ENCODE data around the gene GPS2.

Gene GPS2

DNA sequence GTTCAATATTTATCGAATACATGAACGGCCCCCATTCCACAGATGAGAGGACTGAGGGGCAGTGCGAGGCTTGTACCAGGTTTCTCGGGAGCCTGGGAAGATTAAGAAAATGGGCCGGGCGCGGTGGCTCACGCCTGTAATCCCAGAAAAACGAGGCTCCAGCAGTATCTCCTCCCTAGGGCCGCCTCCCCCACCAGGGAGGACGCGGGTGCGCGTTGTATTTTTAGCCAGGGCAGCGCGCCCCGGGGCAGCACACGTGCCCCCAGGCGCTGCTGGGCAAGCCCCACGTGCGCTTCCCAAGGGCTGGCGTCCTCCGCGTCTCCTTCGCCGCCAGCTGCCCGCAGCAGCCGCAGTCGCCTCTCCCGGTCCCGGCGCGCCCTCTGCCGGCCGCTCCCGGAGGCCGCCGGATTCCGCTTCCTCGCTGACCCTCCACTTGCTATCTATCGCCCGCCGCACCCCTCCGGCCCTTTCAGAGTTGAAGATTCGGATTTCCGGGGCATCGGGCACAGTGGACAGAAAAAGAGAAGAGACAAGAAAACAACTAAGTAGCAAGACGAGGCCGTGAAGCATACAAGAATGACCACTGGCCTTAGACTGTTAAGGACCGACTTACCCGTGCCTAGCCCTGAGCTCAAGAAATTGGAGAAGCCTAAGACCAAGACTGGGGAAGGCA lies 18.8 kb downstream of the GPS2 start (continued):
- TF ChIP-seq HIC1 (tag by site-specific recombination; IDR thresholded peaks at IDR 0.05) = peak; percentile 93
- TF ChIP-seq, protein P1, sequence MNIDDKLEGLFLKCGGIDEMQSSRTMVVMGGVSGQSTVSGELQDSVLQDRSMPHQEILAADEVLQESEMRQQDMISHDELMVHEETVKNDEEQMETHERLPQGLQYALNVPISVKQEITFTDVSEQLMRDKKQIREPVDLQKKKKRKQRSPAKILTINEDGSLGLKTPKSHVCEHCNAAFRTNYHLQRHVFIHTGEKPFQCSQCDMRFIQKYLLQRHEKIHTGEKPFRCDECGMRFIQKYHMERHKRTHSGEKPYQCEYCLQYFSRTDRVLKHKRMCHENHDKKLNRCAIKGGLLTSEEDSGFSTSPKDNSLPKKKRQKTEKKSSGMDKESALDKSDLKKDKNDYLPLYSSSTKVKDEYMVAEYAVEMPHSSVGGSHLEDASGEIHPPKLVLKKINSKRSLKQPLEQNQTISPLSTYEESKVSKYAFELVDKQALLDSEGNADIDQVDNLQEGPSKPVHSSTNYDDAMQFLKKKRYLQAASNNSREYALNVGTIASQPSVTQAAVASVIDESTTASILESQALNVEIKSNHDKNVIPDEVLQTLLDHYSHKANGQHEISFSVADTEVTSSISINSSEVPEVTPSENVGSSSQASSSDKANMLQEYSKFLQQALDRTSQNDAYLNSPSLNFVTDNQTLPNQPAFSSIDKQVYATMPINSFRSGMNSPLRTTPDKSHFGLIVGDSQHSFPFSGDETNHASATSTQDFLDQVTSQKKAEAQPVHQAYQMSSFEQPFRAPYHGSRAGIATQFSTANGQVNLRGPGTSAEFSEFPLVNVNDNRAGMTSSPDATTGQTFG (tag by site-specific recombination; IDR thresholded peaks at IDR 0.05; ENCODE audit: borderline replicate concordance) = no peak
- no peak for TF ChIP-seq ZBTB7A (tag by site-specific recombination; IDR thresholded peaks at IDR 0.05; ENCODE audit: low read depth)
- TF ChIP-seq GLIS1 (tag by site-specific recombination; IDR thresholded peaks at IDR 0.05) = peak; percentile 80
- TF ChIP-seq ZNF121 (tag by site-specific recombination; IDR thresholded peaks at IDR 0.05) = peak; percentile 45; the same call in 1 of the 2 replicates
- TF ChIP-seq ZNF239 (tag by site-specific recombination; IDR thresholded peaks at IDR 0.05) = no peak
- 0 out of 2 replicates have a peak, but pooled peaks have one; percentile 33 for TF ChIP-seq ZNF184 (tag by site-specific recombination; IDR thresholded peaks at IDR 0.05)
- no peak for TF ChIP-seq ZNF132 (tag by site-specific recombination; IDR thresholded peaks at IDR 0.05; ENCODE audit: borderline replicate concordance)
- TF ChIP-seq ZNF302 (tag by site-specific recombination; IDR thresholded peaks at IDR 0.05; ENCODE audit: low read depth) = no peak
- TF ChIP-seq ZSCAN30 (tag by site-specific recombination; IDR thresholded peaks at IDR 0.05) = peak; percentile 94
- no peak for TF ChIP-seq ZNF623 (tag by site-specific recombination; IDR thresholded peaks at IDR 0.05)
- TF ChIP-seq, protein P2, sequence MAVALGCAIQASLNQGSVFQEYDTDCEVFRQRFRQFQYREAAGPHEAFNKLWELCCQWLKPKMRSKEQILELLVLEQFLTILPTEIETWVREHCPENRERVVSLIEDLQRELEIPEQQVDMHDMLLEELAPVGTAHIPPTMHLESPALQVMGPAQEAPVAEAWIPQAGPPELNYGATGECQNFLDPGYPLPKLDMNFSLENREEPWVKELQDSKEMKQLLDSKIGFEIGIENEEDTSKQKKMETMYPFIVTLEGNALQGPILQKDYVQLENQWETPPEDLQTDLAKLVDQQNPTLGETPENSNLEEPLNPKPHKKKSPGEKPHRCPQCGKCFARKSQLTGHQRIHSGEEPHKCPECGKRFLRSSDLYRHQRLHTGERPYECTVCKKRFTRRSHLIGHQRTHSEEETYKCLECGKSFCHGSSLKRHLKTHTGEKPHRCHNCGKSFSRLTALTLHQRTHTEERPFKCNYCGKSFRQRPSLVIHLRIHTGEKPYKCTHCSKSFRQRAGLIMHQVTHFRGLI (tag by site-specific recombination; IDR thresholded peaks at IDR 0.05) = peak; percentile 62; the same call in 1 of the 2 replicates
- peak; percentile 24; the same call in 1 of the 2 replicates for TF ChIP-seq OSR2 (tag by site-specific recombination; IDR thresholded peaks at IDR 0.05)
- TF ChIP-seq ZNF645 (tag by site-specific recombination; IDR thresholded peaks at IDR 0.05) = no peak
- TF ChIP-seq ZNF391 (tag by site-specific recombination; IDR thresholded peaks at IDR 0.05; ENCODE audit: borderline replicate concordance, low read depth) = peak; percentile 67; the same call in 1 of the 2 replicates
- no peak for TF ChIP-seq ZSCAN23 (tag by site-specific recombination; IDR thresholded peaks at IDR 0.05)
- TF ChIP-seq, protein P3, sequence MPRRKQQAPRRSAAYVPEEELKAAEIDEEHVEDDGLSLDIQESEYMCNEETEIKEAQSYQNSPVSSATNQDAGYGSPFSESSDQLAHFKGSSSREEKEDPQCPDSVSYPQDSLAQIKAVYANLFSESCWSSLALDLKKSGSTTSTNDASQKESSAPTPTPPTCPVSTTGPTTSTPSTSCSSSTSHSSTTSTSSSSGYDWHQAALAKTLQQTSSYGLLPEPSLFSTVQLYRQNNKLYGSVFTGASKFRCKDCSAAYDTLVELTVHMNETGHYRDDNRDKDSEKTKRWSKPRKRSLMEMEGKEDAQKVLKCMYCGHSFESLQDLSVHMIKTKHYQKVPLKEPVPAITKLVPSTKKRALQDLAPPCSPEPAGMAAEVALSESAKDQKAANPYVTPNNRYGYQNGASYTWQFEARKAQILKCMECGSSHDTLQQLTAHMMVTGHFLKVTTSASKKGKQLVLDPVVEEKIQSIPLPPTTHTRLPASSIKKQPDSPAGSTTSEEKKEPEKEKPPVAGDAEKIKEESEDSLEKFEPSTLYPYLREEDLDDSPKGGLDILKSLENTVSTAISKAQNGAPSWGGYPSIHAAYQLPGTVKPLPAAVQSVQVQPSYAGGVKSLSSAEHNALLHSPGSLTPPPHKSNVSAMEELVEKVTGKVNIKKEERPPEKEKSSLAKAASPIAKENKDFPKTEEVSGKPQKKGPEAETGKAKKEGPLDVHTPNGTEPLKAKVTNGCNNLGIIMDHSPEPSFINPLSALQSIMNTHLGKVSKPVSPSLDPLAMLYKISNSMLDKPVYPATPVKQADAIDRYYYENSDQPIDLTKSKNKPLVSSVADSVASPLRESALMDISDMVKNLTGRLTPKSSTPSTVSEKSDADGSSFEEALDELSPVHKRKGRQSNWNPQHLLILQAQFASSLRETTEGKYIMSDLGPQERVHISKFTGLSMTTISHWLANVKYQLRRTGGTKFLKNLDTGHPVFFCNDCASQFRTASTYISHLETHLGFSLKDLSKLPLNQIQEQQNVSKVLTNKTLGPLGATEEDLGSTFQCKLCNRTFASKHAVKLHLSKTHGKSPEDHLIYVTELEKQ (tag by site-specific recombination; IDR thresholded peaks at IDR 0.05; ENCODE audit: borderline replicate concordance) = peak; percentile 6; the same call in 1 of the 2 replicates
- TF ChIP-seq ZNF664 (tag by site-specific recombination; IDR thresholded peaks at IDR 0.05) = no peak
- TF ChIP-seq KLF7 (tag by site-specific recombination; IDR thresholded peaks at IDR 0.05; ENCODE audit: borderline replicate concordance) = 0 out of 2 replicates have a peak, but pooled peaks have one; percentile 46
- TF ChIP-seq ZFHX2 (tag by site-specific recombination; conservative IDR thresholded peaks at IDR 0.05) = peak; percentile 17; the same call in 1 of the 2 replicates
- TF ChIP-seq, protein P4, sequence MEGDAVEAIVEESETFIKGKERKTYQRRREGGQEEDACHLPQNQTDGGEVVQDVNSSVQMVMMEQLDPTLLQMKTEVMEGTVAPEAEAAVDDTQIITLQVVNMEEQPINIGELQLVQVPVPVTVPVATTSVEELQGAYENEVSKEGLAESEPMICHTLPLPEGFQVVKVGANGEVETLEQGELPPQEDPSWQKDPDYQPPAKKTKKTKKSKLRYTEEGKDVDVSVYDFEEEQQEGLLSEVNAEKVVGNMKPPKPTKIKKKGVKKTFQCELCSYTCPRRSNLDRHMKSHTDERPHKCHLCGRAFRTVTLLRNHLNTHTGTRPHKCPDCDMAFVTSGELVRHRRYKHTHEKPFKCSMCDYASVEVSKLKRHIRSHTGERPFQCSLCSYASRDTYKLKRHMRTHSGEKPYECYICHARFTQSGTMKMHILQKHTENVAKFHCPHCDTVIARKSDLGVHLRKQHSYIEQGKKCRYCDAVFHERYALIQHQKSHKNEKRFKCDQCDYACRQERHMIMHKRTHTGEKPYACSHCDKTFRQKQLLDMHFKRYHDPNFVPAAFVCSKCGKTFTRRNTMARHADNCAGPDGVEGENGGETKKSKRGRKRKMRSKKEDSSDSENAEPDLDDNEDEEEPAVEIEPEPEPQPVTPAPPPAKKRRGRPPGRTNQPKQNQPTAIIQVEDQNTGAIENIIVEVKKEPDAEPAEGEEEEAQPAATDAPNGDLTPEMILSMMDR (tag by site-specific recombination; IDR thresholded peaks at IDR 0.05) = peak; percentile 96
- TF ChIP-seq ZXDB (tag by site-specific recombination; IDR thresholded peaks at IDR 0.05) = no peak
- TF ChIP-seq ZNF48 (tag by site-specific recombination; IDR thresholded peaks at IDR 0.05) = no peak

All from HEK293 (cell line).